DLD1 (cell line): ENCODE measurements around the gene KIF18B.

Source experiments
- in situ Hi-C: cut with HindIII; loops from 2 replicates; pipeline ENCODE4 v1.10.0; 2017; ENCODE audit warnings: low sequenced_read_pairs

KIF18B gene

DNA sequence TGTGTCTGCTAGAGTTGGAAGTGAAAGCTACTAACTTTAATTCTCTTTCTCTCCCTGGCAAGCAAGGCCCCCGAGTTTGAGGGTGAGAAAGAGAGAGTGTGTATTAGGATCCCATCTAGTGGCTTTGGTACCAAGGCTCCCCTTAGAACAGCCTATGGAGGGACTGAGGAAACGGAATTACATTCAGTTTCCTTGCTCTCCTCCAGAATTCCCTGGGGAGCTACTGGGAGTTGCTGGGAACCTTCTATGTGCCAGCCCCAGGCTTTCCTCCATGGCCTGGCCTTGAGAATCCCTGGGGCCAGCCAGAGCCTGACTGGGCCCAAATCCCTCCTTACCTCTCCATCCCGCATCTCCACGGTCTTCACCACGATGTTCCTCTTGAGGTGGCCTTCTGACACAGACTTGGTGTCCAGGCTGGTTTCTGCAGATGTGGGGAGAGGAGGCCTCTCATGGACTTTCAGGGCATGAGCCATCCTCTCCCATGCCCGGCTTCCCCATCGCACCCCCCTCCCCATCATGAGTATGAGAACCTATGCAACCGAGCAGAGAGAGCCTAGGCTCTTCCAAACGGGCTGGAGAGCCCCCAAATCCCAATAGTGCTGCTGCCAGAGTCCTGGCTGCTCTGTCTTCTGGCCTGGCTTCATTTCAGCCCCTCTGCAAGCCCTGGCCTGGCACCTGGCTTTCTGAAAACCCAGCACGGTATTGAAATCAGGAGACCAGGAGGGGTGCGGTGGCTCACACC, 39.7 kb downstream of the KIF18B start:
- in situ Hi-C loops, result no loop called here

GRCh38 chr17:44906763-44907728, 40.5 kb downstream of the KIF18B start:
- in situ Hi-C loops, result no loop called here

- in situ Hi-C loops, result no loop called here
These were observed 41.4 kb downstream of the KIF18B start for GRCh38 chr17:44906010-44906646.

DNA sequence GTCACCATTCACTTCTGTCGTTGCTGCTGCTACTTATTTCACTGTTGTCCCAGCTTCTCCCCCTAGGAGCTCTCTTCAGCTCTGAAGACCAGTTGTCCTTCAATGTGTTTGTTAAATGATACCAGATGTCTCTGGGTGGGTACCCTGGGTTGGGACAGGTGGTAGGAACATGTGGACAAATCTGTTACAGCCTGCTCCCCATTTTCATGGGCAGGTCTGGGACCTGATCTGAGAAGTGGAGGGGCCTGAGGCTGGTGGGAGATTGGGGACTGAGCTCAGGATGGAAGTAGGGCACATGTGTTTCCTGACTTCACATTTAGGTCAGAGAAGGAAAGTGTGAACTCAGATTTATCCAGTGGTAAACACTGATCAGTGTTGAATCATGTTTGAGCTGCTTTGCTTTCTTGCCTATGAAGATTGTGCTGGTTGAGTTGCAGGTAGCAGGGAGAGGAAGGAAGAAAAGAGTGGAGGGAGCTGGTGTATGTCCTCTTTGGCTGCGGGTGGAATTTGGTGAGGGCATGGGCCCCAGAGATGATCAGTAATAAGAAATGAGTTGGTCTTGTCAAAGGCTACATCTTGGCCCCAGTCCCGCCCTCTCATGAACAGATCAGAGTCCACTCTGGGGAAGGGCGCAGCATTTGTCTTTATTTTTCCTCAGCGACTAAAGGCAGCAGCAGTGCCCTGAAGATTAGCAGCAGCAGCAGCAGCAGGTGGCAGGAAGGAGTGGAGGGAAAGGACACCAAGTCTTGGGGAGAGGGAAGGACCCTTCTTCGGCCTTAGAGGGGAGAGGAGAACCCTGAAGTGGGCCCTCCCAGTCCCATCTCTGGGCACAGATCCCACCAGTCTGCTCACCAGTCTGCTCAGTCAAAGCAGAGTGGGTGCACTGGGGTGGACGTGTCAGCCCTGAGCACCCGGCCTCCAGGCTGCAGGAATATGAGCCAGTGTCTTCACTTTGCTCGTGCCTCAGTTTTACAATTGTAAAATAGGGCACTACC, 42.3 kb downstream of the KIF18B start:
- in situ Hi-C loops, result no loop called here

GRCh38 chr17:44904001-44904984, 43.3 kb downstream of the KIF18B start:
- in situ Hi-C loops, result no loop called here

DNA sequence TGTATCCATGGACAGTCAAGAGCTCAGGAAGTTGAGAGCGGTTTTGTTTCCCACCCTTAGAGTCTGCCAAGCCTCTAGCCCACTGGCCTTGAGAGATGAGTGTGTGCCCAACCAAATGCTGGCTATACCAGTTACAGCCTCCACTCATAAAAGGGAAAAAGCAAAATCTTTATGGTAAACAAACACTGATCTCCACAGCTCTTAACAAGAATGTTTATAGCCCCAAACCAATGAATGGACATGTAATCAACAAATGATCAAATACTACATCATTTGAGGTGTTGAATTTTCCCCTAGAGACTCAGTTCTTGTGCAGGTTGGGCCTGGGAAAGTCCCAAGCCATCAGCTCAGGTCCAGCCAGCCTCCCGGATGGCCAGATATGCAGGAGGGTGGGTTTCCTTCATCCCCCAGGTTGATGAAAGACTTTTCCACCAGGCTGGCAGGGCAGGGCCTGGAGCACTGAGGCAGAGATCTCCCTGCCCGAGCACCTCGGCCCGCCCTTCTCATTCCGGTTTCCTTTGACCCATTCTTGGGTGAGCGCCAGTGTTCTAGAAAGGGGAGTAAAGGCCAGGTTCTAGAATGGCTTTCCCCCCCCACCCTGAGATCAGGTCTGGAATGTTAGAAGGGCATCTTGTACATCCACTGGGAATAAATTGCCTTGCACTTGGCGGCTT, 44.4 kb downstream of the KIF18B start:
- in situ Hi-C loops, result no loop called here

DNA sequence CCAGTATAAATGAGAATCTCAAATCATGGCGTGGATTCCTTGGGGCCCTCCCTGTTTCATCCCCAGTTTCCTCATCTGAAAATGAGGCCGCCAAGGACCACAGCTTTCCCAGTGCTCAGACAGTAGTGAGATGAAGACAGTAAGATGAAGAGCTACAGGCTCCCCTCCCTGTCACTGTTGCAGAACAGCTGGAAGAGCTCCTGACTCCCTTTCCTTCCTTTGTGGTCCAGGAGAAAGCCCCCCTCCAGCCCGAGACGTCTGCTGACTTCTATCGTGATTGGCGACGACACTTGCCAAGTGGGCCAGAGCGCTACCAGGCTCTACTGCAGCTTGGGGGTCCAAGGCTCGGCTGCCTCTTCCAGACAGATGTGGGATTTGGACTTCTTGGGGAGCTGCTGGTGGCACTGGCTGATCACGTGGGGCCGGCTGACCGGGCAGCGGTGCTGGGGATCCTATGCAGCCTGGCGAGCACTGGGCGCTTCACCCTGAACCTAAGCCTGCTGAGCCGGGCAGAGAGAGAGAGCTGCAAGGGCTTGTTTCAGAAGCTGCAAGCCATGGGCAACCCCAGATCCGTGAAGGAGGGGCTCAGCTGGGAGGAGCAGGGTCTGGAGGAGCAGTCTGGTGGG, 45.3 kb downstream of the KIF18B start:
- in situ Hi-C loops, result no loop called here

DNA sequence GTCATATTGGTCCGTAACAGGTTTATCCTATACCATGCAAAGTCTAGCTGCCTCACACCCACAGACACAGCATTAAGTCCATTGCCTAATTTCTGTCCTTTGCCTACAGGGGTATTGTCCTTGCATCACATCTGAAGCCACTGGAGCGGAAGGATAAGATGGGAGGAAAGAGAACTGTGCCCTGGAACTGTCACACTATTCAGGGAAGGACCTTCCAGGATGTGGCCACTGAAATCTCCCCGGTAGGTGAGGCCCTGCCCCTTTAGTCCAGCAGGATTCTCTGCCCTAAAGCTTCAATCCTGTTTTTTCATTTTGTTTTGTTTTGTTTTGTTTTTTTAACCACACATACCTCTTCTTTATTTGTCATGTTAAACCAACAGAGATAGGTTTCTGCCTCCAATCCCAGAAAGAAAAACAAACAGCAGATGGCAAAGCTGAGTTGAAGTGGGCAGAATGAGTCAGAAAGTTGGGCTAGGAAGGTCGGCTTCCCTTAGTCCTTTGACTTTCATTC, 46.1 kb downstream of the KIF18B start:
- in situ Hi-C loops, result no loop called here

DNA sequence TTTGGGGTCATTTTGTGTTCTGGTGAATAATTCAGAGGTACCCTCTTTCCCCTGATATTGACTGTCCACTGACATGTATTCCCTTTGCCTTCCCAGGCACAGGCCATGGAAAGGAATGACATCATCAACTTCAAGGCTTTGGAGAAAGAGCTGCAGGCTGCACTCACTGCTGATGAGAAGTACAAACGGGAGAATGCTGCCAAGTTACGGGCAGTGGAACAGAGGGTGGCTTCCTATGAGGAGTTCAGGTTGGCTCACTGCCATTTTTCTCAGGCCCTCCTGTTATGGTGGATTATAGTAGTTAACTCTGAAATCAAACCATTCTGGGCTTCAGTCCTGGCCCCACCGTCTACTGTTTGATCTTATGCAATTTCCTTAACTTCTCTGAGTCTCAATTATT, 46.7 kb downstream of the KIF18B start:
- in situ Hi-C loops, result no loop called here

DNA sequence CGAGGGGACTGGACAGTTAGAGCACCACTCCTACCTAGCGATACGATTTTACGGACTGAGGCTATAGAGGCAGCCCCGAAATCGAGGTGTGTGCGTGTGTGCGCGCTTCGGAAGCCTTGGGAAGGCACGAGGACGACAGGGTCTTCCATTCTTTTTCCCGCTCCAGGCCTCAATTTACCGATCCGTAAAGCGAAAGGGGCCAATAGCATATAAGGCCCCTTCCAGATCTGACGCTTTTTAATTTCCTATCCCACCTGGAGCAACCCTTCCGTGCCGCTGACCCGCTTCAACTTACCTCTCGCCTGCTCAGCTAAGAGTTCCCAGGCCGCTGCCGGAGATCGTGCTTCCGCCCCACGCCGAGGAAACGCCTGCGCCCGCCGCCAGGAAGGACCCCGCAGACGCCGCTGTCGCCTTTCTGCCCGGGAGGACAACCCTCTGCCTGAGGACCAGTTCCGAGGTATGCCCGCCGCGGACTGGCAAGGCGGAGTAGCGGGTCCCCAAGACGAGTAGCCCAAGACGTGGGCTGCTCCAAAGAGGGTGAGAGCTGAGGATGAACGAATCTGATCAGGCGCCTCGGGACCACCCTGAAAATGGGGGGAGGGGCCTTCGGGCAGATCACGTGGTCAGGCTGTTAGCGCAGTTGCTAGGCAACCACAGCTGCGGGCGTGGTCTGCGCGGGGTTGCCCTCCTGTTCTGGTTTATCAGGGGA, 48.3 kb downstream of the KIF18B start, which contains the start of gene EFTUD2:
EFTUD2 (minus strand) TSS at position 372 of the 709 bp plus-strand sequence. CDS start 4,924 bp downstream, outside the sequence.
- in situ Hi-C loops, result no loop called here

GRCh38 chr17:44898768-44899073, 48.9 kb downstream of the KIF18B start:
- in situ Hi-C loops, result no loop called here

- in situ Hi-C loops, result no loop called here
These were observed 52.9 kb downstream of the KIF18B start for GRCh38 chr17:44894642-44895041.

- in situ Hi-C loops, result no loop called here
These were observed 55.3 kb downstream of the KIF18B start for GRCh38 chr17:44892250-44892649.

DNA sequence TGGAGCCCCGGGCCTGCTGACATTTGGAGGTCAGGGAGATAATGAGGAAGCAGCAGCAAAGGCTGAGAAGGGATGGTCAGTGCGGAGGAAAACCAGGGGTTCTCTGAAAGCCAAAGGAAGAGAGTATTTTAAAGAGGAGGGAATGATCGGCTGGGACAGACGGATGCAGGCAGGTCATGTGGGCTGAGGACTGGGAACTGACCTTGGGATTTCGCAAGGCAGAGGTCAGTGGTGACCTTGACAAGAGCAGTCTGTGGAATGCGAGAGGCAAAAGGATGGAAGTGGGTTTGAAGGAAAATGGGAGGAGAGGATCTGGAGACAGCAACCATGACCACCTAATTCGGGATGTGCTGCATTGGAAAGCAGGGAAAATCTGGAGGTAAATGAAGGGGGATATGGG, 58.6 kb downstream of the KIF18B start:
- in situ Hi-C loops, result no loop called here

DNA sequence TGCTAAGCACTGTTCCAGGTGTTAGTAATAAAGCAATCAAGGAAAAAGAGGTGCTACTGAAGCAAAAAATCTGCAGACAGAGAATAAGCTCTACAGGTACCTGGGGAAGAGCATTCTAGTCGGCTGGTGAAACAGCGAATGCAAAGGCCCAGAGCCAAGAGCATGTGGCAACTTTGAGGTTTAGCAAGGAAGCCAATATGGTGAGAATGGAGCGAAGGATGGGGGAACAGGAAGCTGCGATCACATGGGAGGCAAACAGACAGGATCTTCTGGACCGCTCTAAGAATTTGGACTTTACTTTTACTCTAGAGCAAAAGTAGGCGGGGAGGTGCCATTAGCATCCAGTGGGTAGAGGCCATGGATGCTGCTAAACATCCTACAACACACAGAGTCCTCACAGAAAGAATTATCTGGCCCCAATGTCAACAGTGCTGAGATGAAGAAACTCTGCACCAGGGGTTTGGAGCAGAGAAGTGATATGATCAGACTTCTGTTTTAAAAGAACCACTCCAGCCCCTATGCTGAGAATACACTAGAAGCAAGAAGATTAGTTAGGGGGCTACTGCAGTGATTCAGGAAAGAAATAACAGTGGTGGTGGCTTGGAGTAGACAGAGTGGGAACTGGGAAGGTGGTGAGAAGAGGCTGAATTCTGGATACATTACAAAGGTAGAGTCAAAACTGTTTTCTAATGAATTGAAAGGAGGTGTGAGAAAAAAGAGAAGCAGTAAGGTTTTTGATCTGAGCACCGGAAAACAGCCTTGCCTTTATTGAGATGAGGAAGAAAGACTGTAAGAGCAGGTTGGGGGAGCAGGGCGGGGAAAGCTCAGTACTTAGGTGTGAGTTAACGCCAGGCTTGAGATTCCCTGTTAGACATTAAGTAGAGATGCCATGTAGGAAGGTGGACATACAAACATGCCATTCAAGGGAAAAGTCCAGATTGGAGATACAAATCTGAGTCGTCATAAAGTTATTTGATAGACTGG, 59.3 kb downstream of the KIF18B start:
- in situ Hi-C loops, result no loop called here

GRCh38 chr17:44887016-44887415, 60.6 kb downstream of the KIF18B start:
- in situ Hi-C loops, result no loop called here
